DMS53 treated with DMSO at 0.1 percent for 48 hours (cell line): ENCODE results near the gene ABCA1.
"Not testable (repeated sequence)": the region's sequence is repeated elsewhere in the genome, so short reads cannot be mapped to it uniquely, and the experiment has no call there.

ENCODE experiments used
- DNase-seq: peaks from one replicate; lab custom pipeline; 2025; ENCODE audit not compliant: unreplicated experiment; lab: John Stamatoyannopoulos, UW

Gene ABCA1

GRCh38 chr9:104951487-104951886 lies 23.5 kb upstream of the ABCA1 start:
- no peak for DNase-seq

- no peak for DNase-seq
Measured at GRCh38 chr9:104950838-104951237, 22.9 kb upstream of the ABCA1 start.

- no peak for DNase-seq
Measured at GRCh38 chr9:104948277-104948676, 20.3 kb upstream of the ABCA1 start.

GRCh38 chr9:104944871-104945270 lies 16.9 kb upstream of the ABCA1 start:
- no peak for DNase-seq

GRCh38 chr9:104944356-104944755 lies 16.4 kb upstream of the ABCA1 start:
- no peak for DNase-seq

- no peak for DNase-seq
Measured at GRCh38 chr9:104941597-104941996, 13.6 kb upstream of the ABCA1 start.

- no peak for DNase-seq
Measured at GRCh38 chr9:104936291-104936690, 8.3 kb upstream of the ABCA1 start.

GRCh38 chr9:104935501-104935810 lies 7.5 kb upstream of the ABCA1 start:
- DNase-seq, result not testable (repeated sequence)

- no peak for DNase-seq
Measured at GRCh38 chr9:104934691-104935500, 6.9 kb upstream of the ABCA1 start.

- not testable (repeated sequence) for DNase-seq
Measured at GRCh38 chr9:104933091-104933490, 5.1 kb upstream of the ABCA1 start.

GRCh38 chr9:104931256-104931655 lies 3.3 kb upstream of the ABCA1 start:
- no peak for DNase-seq

GRCh38 chr9:104927216-104927911 lies 591 bp downstream of the ABCA1 start:
- DNase-seq, result peak; percentile 28

- DNase-seq, result no peak
Measured at GRCh38 chr9:104923740-104924139, 4.2 kb downstream of the ABCA1 start.

- no peak for DNase-seq
Measured at GRCh38 chr9:104923289-104923688, 4.7 kb downstream of the ABCA1 start.

GRCh38 chr9:104922748-104923147 lies 5.2 kb downstream of the ABCA1 start:
- DNase-seq, result not testable (repeated sequence)

- no peak for DNase-seq
Measured at GRCh38 chr9:104921067-104921741, 6.8 kb downstream of the ABCA1 start.

- DNase-seq, result no peak
Measured at GRCh38 chr9:104915753-104916152, 12.2 kb downstream of the ABCA1 start.

GRCh38 chr9:104915049-104915448 lies 12.9 kb downstream of the ABCA1 start:
- DNase-seq, result no peak

GRCh38 chr9:104914466-104914865 lies 13.5 kb downstream of the ABCA1 start:
- no peak for DNase-seq

- DNase-seq, result no peak
Measured at GRCh38 chr9:104912606-104913005, 15.3 kb downstream of the ABCA1 start.

GRCh38 chr9:104911032-104911607 lies 16.8 kb downstream of the ABCA1 start:
- no peak for DNase-seq
